Tibial nerve (tissue), 4 donors: ENCODE measurements around the gene RPP21. TPM values are rescaled to one million over a fixed set of nuclear protein-coding genes. Genes with fewer than 3 reads are reported as not detected.

Experiments used
- DNase-seq, 2 donors: peaks; one replicate each; pipeline ENCODE4 v3.0.0-alpha.2; 2019; ENCODE audit warnings: low spot score in 2 of 2
- H3K27ac ChIP-seq, 4 donors: fragments of 200-600 bp; sonication (generic) in 3 of 4; one replicate each; pipeline ENCODE4 v1.5.1; 2017 to 2019; ENCODE audit warnings: mild to moderate bottlenecking in 1 of 4
- H3K27me3 ChIP-seq, 2 donors: fragments of 200-600 bp; sonication (generic) in 1 of 2; one replicate each; pipeline versions ENCODE4 v1.5.1 to v1.6.0; 2017 to 2019
- H3K36me3 ChIP-seq, 3 donors: fragments of 200-600 bp; sonication (generic); one replicate each; pipeline ENCODE4 v1.5.1; 2018 to 2019
- H3K4me1 ChIP-seq, 4 donors: fragments of 200-600 bp; sonication (generic) in 3 of 4; one replicate each; pipeline ENCODE4 v1.5.1; 2017 to 2019
- H3K4me3 ChIP-seq, 4 donors: fragments of 200-600 bp; sonication (generic) in 3 of 4; one replicate each; pipeline ENCODE4 v1.5.1; 2017 to 2019; ENCODE audit warnings: mild to moderate bottlenecking in 1 of 4, moderate library complexity in 1 of 4
- H3K9me3 ChIP-seq, 4 donors: fragments of 200-600 bp; sonication (generic) in 3 of 4; one replicate each; pipeline ENCODE4 v1.5.1; 2017 to 2019
- EP300 ChIP-seq, 2 donors: sonication (generic); formaldehyde crosslinking; IDR thresholded peaks; one replicate each; pipeline ENCODE4 v1.6.1; 2017; ENCODE audit warnings: antibody characterized with exemption in 2 of 2, mild to moderate bottlenecking in 1 of 2
- POLR2A ChIP-seq, 2 donors: fragments of 450-650 bp; IDR thresholded peaks; one replicate each; pipeline ENCODE4 v1.6.1; 2017; ENCODE audit warnings: antibody characterized with exemption in 2 of 2, mild to moderate bottlenecking in 2 of 2, moderate library complexity in 2 of 2
- WGBS, 2 donors: methylation state at CpG; one replicate each; pipeline ENCODE4 v1.1.5; 2018; 5-methylcytosine and 5-hydroxymethylcytosine counted together
- total RNA-seq, 4 donors: library from RNA; depleted of rRNA; stranded (reverse); fragments of >200 nt; gene quantifications; one replicate each; pipeline ENCODE4 v1.1.0, GENCODE V29; 2016
- TF ChIP-seq, protein P1 (sequence below), 5 experiments: fragments of 200-600 bp in 3 of 5; fragments of 450-650 bp in 2 of 5; sonication (generic) in 3 of 5; IDR thresholded peaks; one replicate each; pipeline ENCODE4 v1.5.1; 2016 to 2019; ENCODE audit warnings: antibody characterized with exemption in 5 of 5, mild to moderate bottlenecking in 3 of 5, moderate library complexity in 2 of 5

RPP21 gene
- total RNA-seq, 4 donors from 2014 or later = 48.6 to 120 (median 97.0) TPM

DNA sequence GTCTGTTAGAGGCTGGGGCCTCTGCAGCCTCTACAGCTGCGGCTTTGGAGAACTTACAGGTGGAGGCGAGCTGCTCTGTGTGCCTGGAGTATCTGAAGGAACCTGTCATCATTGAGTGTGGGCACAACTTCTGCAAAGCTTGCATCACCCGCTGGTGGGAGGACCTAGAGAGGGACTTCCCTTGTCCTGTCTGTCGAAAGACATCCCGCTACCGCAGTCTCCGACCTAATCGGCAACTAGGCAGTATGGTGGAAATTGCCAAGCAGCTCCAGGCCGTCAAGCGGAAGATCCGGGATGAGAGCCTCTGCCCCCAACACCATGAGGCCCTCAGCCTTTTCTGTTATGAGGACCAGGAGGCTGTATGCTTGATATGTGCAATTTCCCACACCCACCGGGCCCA is 15.6 kb upstream of the RPP21 start:
- no peaks in the 10 kb centered on the region for H3K9me3 ChIP-seq
- WGBS, 2 donors = 93% methylated on average over 12 of the region's 12 CpGs
- H3K4me3 ChIP-seq = no peak overlapping the region
- no peak for DNase-seq
- TF ChIP-seq EP300 (IDR thresholded peaks at IDR 0.05) (no peak), POLR2A (IDR thresholded peaks at IDR 0.05) (no peak)
- TF ChIP-seq, protein P1, sequence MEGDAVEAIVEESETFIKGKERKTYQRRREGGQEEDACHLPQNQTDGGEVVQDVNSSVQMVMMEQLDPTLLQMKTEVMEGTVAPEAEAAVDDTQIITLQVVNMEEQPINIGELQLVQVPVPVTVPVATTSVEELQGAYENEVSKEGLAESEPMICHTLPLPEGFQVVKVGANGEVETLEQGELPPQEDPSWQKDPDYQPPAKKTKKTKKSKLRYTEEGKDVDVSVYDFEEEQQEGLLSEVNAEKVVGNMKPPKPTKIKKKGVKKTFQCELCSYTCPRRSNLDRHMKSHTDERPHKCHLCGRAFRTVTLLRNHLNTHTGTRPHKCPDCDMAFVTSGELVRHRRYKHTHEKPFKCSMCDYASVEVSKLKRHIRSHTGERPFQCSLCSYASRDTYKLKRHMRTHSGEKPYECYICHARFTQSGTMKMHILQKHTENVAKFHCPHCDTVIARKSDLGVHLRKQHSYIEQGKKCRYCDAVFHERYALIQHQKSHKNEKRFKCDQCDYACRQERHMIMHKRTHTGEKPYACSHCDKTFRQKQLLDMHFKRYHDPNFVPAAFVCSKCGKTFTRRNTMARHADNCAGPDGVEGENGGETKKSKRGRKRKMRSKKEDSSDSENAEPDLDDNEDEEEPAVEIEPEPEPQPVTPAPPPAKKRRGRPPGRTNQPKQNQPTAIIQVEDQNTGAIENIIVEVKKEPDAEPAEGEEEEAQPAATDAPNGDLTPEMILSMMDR (IDR thresholded peaks at IDR 0.05) = no peak
- peaks cover 0 to 27% (median 18%) of the 10 kb centered on the region in 4 donors for H3K4me1 ChIP-seq
- H3K36me3 ChIP-seq = peaks cover 0 to 52% (median 12%) of the 10 kb centered on the region in 3 donors
- H3K27ac ChIP-seq = no peak overlapping the region
- no peaks in the 10 kb centered on the region for H3K27me3 ChIP-seq

- 84 to 93% methylated on average over 3 of the region's 3 CpGs for WGBS, 2 donors
- H3K4me3 ChIP-seq = no peak overlapping the region
Measured at GRCh38 chr6:30331981-30332380, 13.0 kb upstream of the RPP21 start.

GRCh38 chr6:30334075-30334783 is 10.7 kb upstream of the RPP21 start:
- no peak for DNase-seq
- TF ChIP-seq POLR2A (IDR thresholded peaks at IDR 0.05) (no peak), EP300 (IDR thresholded peaks at IDR 0.05) (no peak)
- TF ChIP-seq, protein P1 (IDR thresholded peaks at IDR 0.05) = no peak
- Histone ChIP-seq H3K9me3 (no peaks in the 10 kb centered on the region), H3K4me3 (no peak overlapping the region), H3K4me1 (no peaks in the 10 kb centered on the region), H3K27ac (no peak overlapping the region), H3K36me3 (peaks cover 0 to 99% (median 12%) of the 10 kb centered on the region in 3 donors), H3K27me3 (no peaks in the 10 kb centered on the region)
- whole genome bisulfite sequencing, 2 donors = 84 to 91% methylated on average over 2 of the region's 2 CpGs

More at GRCh38 chr6:30331981-30332380, 13.0 kb upstream of the RPP21 start:
- no peak for DNase-seq
- Histone ChIP-seq H3K4me1 (peaks cover 0 to 14% (median 6%) of the 10 kb centered on the region in 4 donors), H3K27ac (no peak overlapping the region), H3K36me3 (peaks cover 0 to 79% (median 12%) of the 10 kb centered on the region in 3 donors), H3K27me3 (no peaks in the 10 kb centered on the region), H3K9me3 (no peaks in the 10 kb centered on the region)
- no peak for TF ChIP-seq EP300 (IDR thresholded peaks at IDR 0.05)
- TF ChIP-seq, protein P1 (IDR thresholded peaks at IDR 0.05) = no peak
- no peak for TF ChIP-seq POLR2A (IDR thresholded peaks at IDR 0.05)

- H3K4me3 ChIP-seq = no peak overlapping the region
- H3K9me3 ChIP-seq = no peaks in the 10 kb centered on the region
- TF ChIP-seq, protein P1 (IDR thresholded peaks at IDR 0.05) = no peak
- TF ChIP-seq EP300 (IDR thresholded peaks at IDR 0.05) = no peak
- no peak for TF ChIP-seq POLR2A (IDR thresholded peaks at IDR 0.05)
- WGBS, 2 donors = 90 to 94% methylated on average over 6 of the region's 6 CpGs
- DNase-seq = no peak
- H3K36me3 ChIP-seq = peaks cover 0 to 72% (median 0%) of the 10 kb centered on the region in 3 donors
- no peaks in the 10 kb centered on the region for H3K27me3 ChIP-seq
- H3K4me1 ChIP-seq = peaks cover 0 to 7% (median under 1%) of the 10 kb centered on the region in 4 donors
- H3K27ac ChIP-seq = no peak overlapping the region
Measured at GRCh38 chr6:30340589-30341054, 4.3 kb upstream of the RPP21 start.

DNA sequence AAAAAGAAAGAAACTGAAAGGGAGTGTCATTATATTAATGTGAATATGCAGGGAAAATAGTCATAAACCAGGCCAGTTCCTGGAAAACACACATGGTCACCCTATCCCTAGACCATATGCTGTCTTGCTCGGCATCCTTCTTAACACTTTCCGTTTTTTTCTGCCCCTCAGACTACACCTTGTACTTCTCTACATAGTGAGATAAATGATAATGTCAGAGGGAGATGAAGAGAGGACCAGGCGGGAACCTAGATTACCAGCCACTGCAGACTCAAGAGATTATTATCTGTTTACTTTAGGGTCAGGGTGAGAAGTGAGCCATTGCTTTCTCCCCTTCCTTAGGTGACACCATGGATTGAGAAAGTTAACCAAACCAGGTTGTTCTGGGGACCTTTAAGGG is 3.7 kb upstream of the RPP21 start:
- DNase-seq = no peak
- TF ChIP-seq EP300 (IDR thresholded peaks at IDR 0.05) (no peak), POLR2A (IDR thresholded peaks at IDR 0.05) (no peak)
- TF ChIP-seq, protein P1 (IDR thresholded peaks at IDR 0.05) = no peak
- peaks cover 0 to 67% (median 0%) of the 10 kb centered on the region in 3 donors for H3K36me3 ChIP-seq
- peaks cover 0 to 13% (median 5%) of the 10 kb centered on the region in 4 donors for H3K4me1 ChIP-seq
- no peak overlapping the region for H3K4me3 ChIP-seq
- H3K9me3 ChIP-seq = no peaks in the 10 kb centered on the region
- WGBS, 2 donors = 91 to 94% methylated on average over 3 of the region's 3 CpGs
- no peaks in the 10 kb centered on the region for H3K27me3 ChIP-seq
- no peak overlapping the region for H3K27ac ChIP-seq
